ENCODE measurements around the gene KAT2A. TPM values are rescaled to one million over a fixed set of nuclear protein-coding genes. Genes with fewer than 3 reads are reported as not detected.

KAT2A gene
- total RNA-seq, 6 experiments from 2014 or later: 21.5 to 36.2 (median 25.3) TPM

- no peaks in the 10 kb centered on the region for H3K36me3 Mint-ChIP-seq (ENCODE audit: low read depth)
- H3K4me3 Mint-ChIP-seq: no peak overlapping the region
- H3K9me3 Mint-ChIP-seq: no peaks in the 10 kb centered on the region
- no peak for TF ChIP-seq CTCF (IDR thresholded peaks at IDR 0.05)
- H3K27me3 Mint-ChIP-seq (ENCODE audit: insufficient read depth): peaks cover 26% of the 10 kb centered on the region
- H3K4me1 Mint-ChIP-seq (ENCODE audit: low read depth): no peaks in the 10 kb centered on the region
- no peak overlapping the region for H3K27ac Mint-ChIP-seq
- no peak for DNase-seq
Measured at GRCh38 chr17:42090964-42091790, 30.0 kb downstream of the KAT2A start.

- H3K4me3 Mint-ChIP-seq: no peak overlapping the region
- H3K4me1 Mint-ChIP-seq (ENCODE audit: low read depth): no peaks in the 10 kb centered on the region
- H3K36me3 Mint-ChIP-seq (ENCODE audit: low read depth): no peaks in the 10 kb centered on the region
- TF ChIP-seq CTCF (IDR thresholded peaks at IDR 0.05): no peak
- no peaks in the 10 kb centered on the region for H3K9me3 Mint-ChIP-seq
- H3K27ac Mint-ChIP-seq: no peak overlapping the region
- DNase-seq: no peak
- peaks cover 16% of the 10 kb centered on the region for H3K27me3 Mint-ChIP-seq (ENCODE audit: insufficient read depth)
Measured at GRCh38 chr17:42088736-42089135, 32.4 kb downstream of the KAT2A start.

- H3K27me3 Mint-ChIP-seq (ENCODE audit: insufficient read depth): peaks cover 19% of the 10 kb centered on the region
- H3K9me3 Mint-ChIP-seq: no peaks in the 10 kb centered on the region
- no peak for TF ChIP-seq CTCF (IDR thresholded peaks at IDR 0.05)
- no peak for DNase-seq
- no peaks in the 10 kb centered on the region for H3K36me3 Mint-ChIP-seq (ENCODE audit: low read depth)
- no peak overlapping the region for H3K27ac Mint-ChIP-seq
- no peaks in the 10 kb centered on the region for H3K4me1 Mint-ChIP-seq (ENCODE audit: low read depth)
- H3K4me3 Mint-ChIP-seq: no peak overlapping the region
Measured at GRCh38 chr17:42087736-42088705, 33.1 kb downstream of the KAT2A start.

- Mint-ChIP-seq H3K36me3 (ENCODE audit: low read depth) (no peaks in the 10 kb centered on the region), H3K9me3 (no peaks in the 10 kb centered on the region), H3K27me3 (ENCODE audit: insufficient read depth) (peaks cover 18% of the 10 kb centered on the region), H3K27ac (no peak overlapping the region), H3K4me1 (ENCODE audit: low read depth) (peaks cover 4% of the 10 kb centered on the region; the same call in 1 of the 2 replicates), H3K4me3 (no peak overlapping the region)
- DNase-seq: no peak
- TF ChIP-seq CTCF (IDR thresholded peaks at IDR 0.05): no peak
Measured at GRCh38 chr17:42087042-42087701, 34.0 kb downstream of the KAT2A start.

GRCh38 chr17:42081516-42082129 lies 39.5 kb downstream of the KAT2A start:
- Mint-ChIP-seq H3K4me3 (no peak overlapping the region), H3K9me3 (no peaks in the 10 kb centered on the region), H3K36me3 (ENCODE audit: low read depth) (no peaks in the 10 kb centered on the region), H3K4me1 (ENCODE audit: low read depth) (peaks cover 12% of the 10 kb centered on the region), H3K27me3 (ENCODE audit: insufficient read depth) (peaks cover 25% of the 10 kb centered on the region), H3K27ac (no peak overlapping the region)
- TF ChIP-seq CTCF (IDR thresholded peaks at IDR 0.05): no peak
- no peak for DNase-seq

All from HFFc6 (cell line).